Karpas-422 (cell line): Measurements from ENCODE around the gene GSTA4. TPM values are rescaled to one million over a fixed set of nuclear protein-coding genes. Genes with fewer than 3 reads are reported as not detected.

Experiments used
- DNase-seq: peaks from one replicate; pipeline ENCODE4 v3.0.0-alpha.2; 2015
- H2AFZ ChIP-seq: fragments of 200-600 bp; sonication (generic); 2 replicates; pipeline ENCODE4 v1.6.1; 2014; ENCODE audit warnings: antibody characterized with exemption, low read length, mixed read lengths
- H3K27ac ChIP-seq: fragments of 200-600 bp; sonication (generic); 2 replicates; pipeline ENCODE4 v1.5.1; 2014; ENCODE audit warnings: mild to moderate bottlenecking, low read length, moderate library complexity
- H3K27me3 ChIP-seq: fragments of 200-600 bp; sonication (generic); 2 replicates; pipeline ENCODE4 v1.6.1; 2014; ENCODE audit warnings: low read length, mixed read lengths
- H3K36me3 ChIP-seq: fragments of 200-600 bp; sonication (generic); 2 replicates; pipeline ENCODE4 v1.6.1; 2014; ENCODE audit warnings: low read length, mixed read lengths; ENCODE audit not compliant: insufficient read depth
- H3K4me1 ChIP-seq: fragments of 200-600 bp; sonication (generic); 2 replicates; pipeline ENCODE4 v1.6.1; 2014; ENCODE audit warnings: mild to moderate bottlenecking, low read length, mixed read lengths
- H3K4me2 ChIP-seq: fragments of 200-600 bp; sonication (generic); 2 replicates; pipeline ENCODE4 v1.6.1; 2014; ENCODE audit warnings: low read length, low read depth, mild to moderate bottlenecking; ENCODE audit not compliant: poor library complexity, severe bottlenecking
- H3K4me3 ChIP-seq: fragments of 200-600 bp; sonication (generic); 2 replicates; pipeline ENCODE4 v1.5.1; 2014; ENCODE audit warnings: mild to moderate bottlenecking, antibody characterized with exemption, low read length, mixed read lengths
- H3K79me2 ChIP-seq: fragments of 200-600 bp; sonication (generic); 2 replicates; pipeline ENCODE4 v1.6.1; 2014; ENCODE audit warnings: mild to moderate bottlenecking, low read length, mixed read lengths
- H3K9ac ChIP-seq: fragments of 200-600 bp; sonication (generic); 2 replicates; pipeline ENCODE4 v1.6.0; 2014; ENCODE audit warnings: low read length
- H3K9me2 ChIP-seq: fragments of 200-600 bp; sonication (generic), shearing (Covaris generic); replicated peaks from 2 replicates; pipeline ENCODE4 v1.6.0; 2014; ENCODE audit warnings: mild to moderate bottlenecking, low read length, moderate library complexity; ENCODE audit not compliant: insufficient read depth
- H3K9me3 ChIP-seq: fragments of 300-700, 200-600 bp; sonication (generic); 2 replicates; pipeline ENCODE4 v1.6.1; 2014; ENCODE audit warnings: low read length, mixed read lengths
- H4K20me1 ChIP-seq: fragments of 200-600 bp; sonication (generic); 2 replicates; pipeline ENCODE4 v1.6.1; 2014; ENCODE audit warnings: mild to moderate bottlenecking, antibody characterized with exemption, low read length, low read depth; ENCODE audit not compliant: insufficient read depth
- total RNA-seq: library from RNA; depleted of rRNA; stranded (reverse); fragments of >200 nt; shearing (Covaris generic); gene quantifications from 2 replicates; pipeline ENCODE4 v1.2.3, GENCODE V29; 2014; ENCODE audit warnings: low replicate concordance

GSTA4 gene
- total RNA-seq, 1 experiment from 2014 or later = 2.8 TPM

DNA sequence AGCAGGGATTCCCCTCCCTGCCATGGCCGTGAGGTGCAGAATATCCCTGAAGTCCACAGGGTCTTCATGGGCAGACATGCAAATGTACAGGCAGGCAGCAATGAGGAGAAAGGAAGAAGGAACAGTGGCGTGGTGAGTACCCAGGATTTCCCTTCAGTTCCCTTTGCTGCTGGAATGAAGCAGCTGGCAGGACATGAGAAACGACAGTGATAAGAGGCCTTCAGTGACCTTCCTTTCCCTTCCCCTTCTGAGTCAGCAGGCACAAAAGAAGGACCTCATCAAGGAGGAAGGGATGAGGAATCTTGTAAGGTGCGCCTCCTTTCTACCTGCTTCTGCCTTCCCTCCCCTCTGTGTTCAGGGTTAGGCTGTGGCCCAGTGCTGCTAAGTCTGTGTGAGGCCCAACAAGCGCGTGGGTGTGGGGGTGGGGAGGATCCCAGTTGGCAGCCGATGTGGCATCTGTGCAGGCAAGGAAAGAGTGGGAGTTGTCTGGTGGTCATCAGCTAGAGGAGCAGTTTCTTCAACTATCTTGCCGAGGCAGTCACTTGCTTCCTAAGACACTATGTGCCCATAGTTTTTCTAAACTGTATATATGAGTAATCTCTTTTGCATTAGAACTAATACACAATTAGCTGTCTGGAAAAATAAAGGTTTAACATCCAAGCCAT lies 40.6 kb upstream of the GSTA4 start:
- Histone ChIP-seq H3K9me3 (no peaks in the 10 kb centered on the region), H3K27me3 (no peaks in the 10 kb centered on the region), H4K20me1 (no peaks in the 10 kb centered on the region), H3K4me3 (no peak overlapping the region), H3K9ac (no peak overlapping the region), H3K4me1 (no peaks in the 10 kb centered on the region), H3K79me2 (no peaks in the 10 kb centered on the region), H2AFZ (no peak overlapping the region), H3K9me2 (no peaks in the 10 kb centered on the region), H3K36me3 (no peaks in the 10 kb centered on the region), H3K4me2 (no peak overlapping the region), H3K27ac (no peak overlapping the region)
- no peak for DNase-seq

DNA sequence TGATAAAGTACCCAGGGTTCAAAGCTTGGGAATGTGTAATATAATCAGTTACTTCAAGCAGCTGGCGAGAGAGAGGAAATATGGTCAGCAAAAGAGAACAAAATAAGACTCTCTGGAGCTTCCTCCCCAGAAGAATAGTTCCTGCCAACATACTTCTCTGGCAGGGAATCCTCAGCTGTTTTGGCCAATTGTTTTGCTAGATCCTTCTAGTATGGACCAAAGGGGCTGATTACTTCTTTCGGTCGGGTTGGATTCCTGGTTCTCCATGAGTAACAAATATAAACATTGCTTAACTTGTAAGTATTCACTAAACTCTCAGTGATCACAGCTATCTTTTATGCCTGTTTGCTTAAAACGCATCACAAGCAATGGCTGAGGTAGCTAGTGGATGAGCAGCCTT lies 38.7 kb upstream of the GSTA4 start:
- H3K79me2 ChIP-seq = no peaks in the 10 kb centered on the region
- no peak for DNase-seq
- H3K9me3 ChIP-seq = no peaks in the 10 kb centered on the region
- no peaks in the 10 kb centered on the region for H3K4me1 ChIP-seq
- H3K9ac ChIP-seq = no peak overlapping the region
- no peak overlapping the region for H2AFZ ChIP-seq
- no peak overlapping the region for H3K4me2 ChIP-seq
- H3K27me3 ChIP-seq = no peaks in the 10 kb centered on the region
- no peaks in the 10 kb centered on the region for H4K20me1 ChIP-seq
- no peaks in the 10 kb centered on the region for H3K9me2 ChIP-seq
- no peaks in the 10 kb centered on the region for H3K36me3 ChIP-seq
- H3K4me3 ChIP-seq = no peak overlapping the region
- H3K27ac ChIP-seq = no peak overlapping the region

DNA sequence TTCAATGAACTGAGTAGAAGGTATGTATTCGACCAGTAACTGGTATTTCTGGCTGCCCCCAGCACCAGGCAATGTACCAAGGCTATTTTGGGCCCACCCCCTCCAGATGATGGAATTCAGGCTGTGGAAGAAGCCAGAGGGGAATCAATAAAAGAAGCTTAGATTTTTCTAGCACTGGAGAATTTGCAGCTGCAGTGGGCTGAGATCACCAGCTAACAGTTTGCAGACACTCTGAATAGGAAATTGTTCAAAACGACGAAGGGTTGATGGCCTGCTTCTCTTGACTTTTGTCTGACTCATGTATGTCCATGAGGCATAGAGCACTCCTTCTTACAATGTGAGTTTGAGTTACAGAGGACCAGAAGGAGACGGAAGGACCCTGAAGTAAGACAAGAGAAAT lies 37.8 kb upstream of the GSTA4 start:
- Histone ChIP-seq H3K4me1 (no peaks in the 10 kb centered on the region), H4K20me1 (no peaks in the 10 kb centered on the region), H3K79me2 (no peaks in the 10 kb centered on the region), H3K9me2 (no peaks in the 10 kb centered on the region), H2AFZ (no peak overlapping the region), H3K4me2 (no peak overlapping the region), H3K9ac (no peak overlapping the region), H3K27me3 (no peaks in the 10 kb centered on the region), H3K9me3 (no peaks in the 10 kb centered on the region), H3K36me3 (no peaks in the 10 kb centered on the region), H3K4me3 (no peak overlapping the region), H3K27ac (no peak overlapping the region)
- no peak for DNase-seq

- Histone ChIP-seq H3K4me3 (no peak overlapping the region), H4K20me1 (no peaks in the 10 kb centered on the region), H3K9me3 (no peaks in the 10 kb centered on the region), H3K79me2 (no peaks in the 10 kb centered on the region), H2AFZ (no peak overlapping the region), H3K27me3 (no peaks in the 10 kb centered on the region), H3K4me1 (no peaks in the 10 kb centered on the region), H3K4me2 (no peak overlapping the region), H3K36me3 (no peaks in the 10 kb centered on the region), H3K9me2 (no peaks in the 10 kb centered on the region), H3K9ac (no peak overlapping the region), H3K27ac (no peak overlapping the region)
- DNase-seq = no peak
Measured at GRCh38 chr6:53031281-53031680, 36.2 kb upstream of the GSTA4 start.

- H3K4me1 ChIP-seq = no peaks in the 10 kb centered on the region
- H3K9me3 ChIP-seq = no peaks in the 10 kb centered on the region
- no peaks in the 10 kb centered on the region for H3K9me2 ChIP-seq
- no peak overlapping the region for H3K4me2 ChIP-seq
- no peaks in the 10 kb centered on the region for H3K36me3 ChIP-seq
- no peaks in the 10 kb centered on the region for H4K20me1 ChIP-seq
- no peak overlapping the region for H2AFZ ChIP-seq
- no peak overlapping the region for H3K4me3 ChIP-seq
- H3K27me3 ChIP-seq = no peaks in the 10 kb centered on the region
- DNase-seq = no peak
- no peaks in the 10 kb centered on the region for H3K79me2 ChIP-seq
- no peak overlapping the region for H3K9ac ChIP-seq
- no peak overlapping the region for H3K27ac ChIP-seq
Measured at GRCh38 chr6:53029761-53030160, 34.7 kb upstream of the GSTA4 start.

DNA sequence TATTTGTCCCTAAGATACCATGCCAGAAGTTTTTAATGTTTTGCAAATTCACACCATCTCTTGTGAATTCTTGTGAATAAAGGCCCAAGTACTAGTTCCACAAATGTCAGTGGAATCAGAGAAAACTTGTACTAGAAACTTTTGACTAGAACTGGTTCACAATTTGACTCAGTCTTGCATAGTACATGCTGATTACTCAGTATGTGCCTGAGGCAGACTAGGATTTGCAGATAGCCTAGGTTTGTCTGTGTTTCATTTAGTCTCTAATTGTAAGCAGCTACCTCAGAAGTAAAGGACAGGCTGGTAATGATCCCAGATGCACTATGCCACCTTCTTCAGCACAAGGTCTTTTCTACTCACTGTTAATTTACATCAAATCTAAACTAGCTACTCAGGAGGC lies 34.2 kb upstream of the GSTA4 start:
- no peak overlapping the region for H2AFZ ChIP-seq
- no peak overlapping the region for H3K4me2 ChIP-seq
- no peaks in the 10 kb centered on the region for H3K79me2 ChIP-seq
- no peaks in the 10 kb centered on the region for H3K9me3 ChIP-seq
- no peak for DNase-seq
- no peak overlapping the region for H3K4me3 ChIP-seq
- H3K9me2 ChIP-seq = no peaks in the 10 kb centered on the region
- no peaks in the 10 kb centered on the region for H3K4me1 ChIP-seq
- no peak overlapping the region for H3K27ac ChIP-seq
- H3K36me3 ChIP-seq = no peaks in the 10 kb centered on the region
- H4K20me1 ChIP-seq = no peaks in the 10 kb centered on the region
- no peak overlapping the region for H3K9ac ChIP-seq
- no peaks in the 10 kb centered on the region for H3K27me3 ChIP-seq

DNA sequence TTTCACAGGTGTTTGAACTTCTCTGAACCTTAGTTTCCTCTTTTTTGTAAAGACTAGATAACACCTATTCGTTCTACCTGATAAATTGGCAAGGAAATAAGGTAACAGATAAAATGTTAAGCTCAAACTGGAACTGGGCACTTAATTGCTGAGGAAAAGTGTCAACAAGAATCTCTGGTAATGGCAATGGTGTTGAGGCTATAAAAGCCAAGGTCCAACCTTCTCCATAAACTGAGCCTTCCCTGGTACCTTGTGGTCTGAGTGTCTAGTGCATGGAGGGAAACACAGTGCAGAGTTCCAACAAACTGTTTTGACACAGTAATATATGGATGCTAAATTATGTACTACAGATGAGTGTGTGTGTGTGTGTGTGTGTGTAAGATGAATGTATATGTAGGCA lies 33.4 kb upstream of the GSTA4 start:
- Histone ChIP-seq H3K4me3 (no peak overlapping the region), H3K27me3 (no peaks in the 10 kb centered on the region), H3K36me3 (no peaks in the 10 kb centered on the region), H3K4me1 (no peaks in the 10 kb centered on the region), H2AFZ (no peak overlapping the region), H3K27ac (no peak overlapping the region), H3K9ac (no peak overlapping the region), H3K4me2 (no peak overlapping the region), H3K9me2 (no peaks in the 10 kb centered on the region), H3K79me2 (no peaks in the 10 kb centered on the region), H3K9me3 (no peaks in the 10 kb centered on the region), H4K20me1 (no peaks in the 10 kb centered on the region)
- no peak for DNase-seq

DNA sequence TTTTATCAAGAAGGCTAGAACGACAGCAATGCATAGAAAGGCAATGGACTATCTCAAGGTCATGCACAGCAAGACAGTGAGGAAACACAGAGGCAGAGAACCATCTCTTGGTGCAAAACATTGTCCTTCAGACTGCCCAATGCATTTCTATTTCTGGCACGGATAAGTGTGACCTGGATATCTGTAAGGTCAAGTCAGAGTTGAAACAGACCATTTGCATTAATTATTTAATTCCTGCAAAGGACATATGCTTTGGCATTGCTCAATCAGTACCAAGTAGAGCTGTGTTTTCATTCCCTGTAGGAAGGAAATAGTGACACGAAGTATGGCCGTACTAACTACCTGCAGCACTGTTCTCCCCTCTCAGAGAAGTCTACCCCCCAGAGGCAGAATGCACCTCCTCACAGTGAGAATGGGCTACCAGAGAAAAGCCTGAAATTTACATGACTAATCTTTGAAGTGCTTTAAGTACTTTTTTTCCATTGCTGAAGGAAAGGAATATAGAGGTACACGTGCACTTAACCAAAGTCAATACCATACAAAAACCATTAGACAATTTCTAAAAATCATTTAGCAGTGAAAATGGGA lies 32.1 kb upstream of the GSTA4 start:
- Histone ChIP-seq H3K79me2 (no peaks in the 10 kb centered on the region), H4K20me1 (no peaks in the 10 kb centered on the region), H3K9me2 (no peaks in the 10 kb centered on the region), H3K4me1 (no peaks in the 10 kb centered on the region), H3K9ac (no peak overlapping the region), H2AFZ (no peak overlapping the region), H3K4me3 (no peak overlapping the region), H3K27ac (no peak overlapping the region), H3K4me2 (no peak overlapping the region), H3K9me3 (no peaks in the 10 kb centered on the region), H3K27me3 (no peaks in the 10 kb centered on the region), H3K36me3 (no peaks in the 10 kb centered on the region)
- no peak for DNase-seq
